ENCODE data around the gene TADA2A.
A peak's percentile ranks its signal among the peaks of the same experiment; 100 is the strongest.

DNA sequence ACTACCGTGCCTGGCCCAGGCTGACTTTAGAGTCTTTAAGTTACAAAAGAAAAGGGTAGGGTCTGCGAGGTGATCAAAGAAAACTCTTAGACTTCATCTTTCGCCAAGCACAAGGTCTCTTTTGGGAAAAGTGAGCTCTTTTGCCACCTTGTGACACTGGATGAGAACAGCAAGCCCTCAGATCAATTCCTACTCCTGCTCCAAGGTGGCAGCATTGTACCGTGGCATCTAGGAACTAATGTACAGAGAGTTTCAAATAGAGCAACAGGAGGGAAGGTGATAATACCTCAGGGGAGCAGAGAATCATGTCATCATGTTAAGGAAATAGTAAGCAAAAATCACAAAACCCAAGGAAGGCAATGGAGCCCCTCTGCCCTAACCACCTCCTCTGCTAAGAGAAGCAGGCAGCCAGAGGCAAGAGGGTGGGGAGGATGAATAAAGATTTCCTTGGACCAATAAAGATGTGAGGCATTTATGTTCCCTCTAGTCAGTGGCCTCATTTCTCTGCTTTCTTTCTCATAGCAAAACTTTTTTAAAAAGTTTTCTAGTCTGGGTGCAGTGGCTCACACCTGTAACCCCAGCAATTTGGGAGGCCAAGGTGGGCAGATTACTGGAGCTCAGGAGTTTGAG is 33.0 kb upstream of the TADA2A start:
- no peak for TF ChIP-seq EP300 (IDR thresholded peaks at IDR 0.05)
- TF ChIP-seq CTCF (IDR thresholded peaks at IDR 0.05), result peak; percentile 80 to 94 (median 89)
